DMS79 (cell line): Measurements from ENCODE around the gene VPS35L.

Source experiments
- DNase-seq: peaks from one replicate; lab custom pipeline; 2025; lab: John Stamatoyannopoulos, UW

VPS35L gene

DNA sequence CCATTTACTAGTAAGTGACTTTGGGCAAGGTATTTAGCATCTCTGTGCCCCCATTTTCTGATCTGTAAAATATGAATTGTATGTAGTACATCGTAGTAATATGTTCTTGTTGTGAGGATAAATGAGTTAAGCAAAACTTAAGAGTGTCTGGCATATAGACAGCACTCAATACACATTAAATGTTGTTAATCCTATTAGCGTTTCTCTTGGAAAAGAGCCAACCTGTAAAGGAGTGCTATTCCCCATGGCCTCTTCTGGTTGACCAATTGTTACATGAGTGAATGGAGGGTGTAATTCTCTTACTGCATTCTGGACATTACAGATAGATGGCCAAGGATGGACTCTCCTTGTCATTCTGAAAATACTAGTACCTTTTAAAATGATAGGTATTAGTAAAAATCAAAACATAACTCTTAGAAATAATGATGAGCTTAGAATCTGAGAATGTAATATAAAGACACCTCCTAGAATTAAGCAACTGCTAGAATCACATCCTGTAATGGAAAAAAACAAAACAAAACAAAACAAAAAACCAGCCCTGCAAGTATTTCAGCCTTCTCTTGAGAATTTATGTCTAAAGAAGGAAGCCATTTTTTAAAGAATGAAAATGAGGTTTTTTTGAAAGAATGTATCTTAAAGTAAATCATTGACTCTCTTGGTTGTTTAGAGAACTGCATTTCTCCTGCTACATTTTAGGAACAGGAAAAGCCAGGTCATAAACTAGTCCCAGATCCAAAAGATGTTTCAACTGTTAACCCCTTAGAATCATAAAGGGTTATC is 193.1 kb downstream of the VPS35L start:
- no peak for DNase-seq

DNA sequence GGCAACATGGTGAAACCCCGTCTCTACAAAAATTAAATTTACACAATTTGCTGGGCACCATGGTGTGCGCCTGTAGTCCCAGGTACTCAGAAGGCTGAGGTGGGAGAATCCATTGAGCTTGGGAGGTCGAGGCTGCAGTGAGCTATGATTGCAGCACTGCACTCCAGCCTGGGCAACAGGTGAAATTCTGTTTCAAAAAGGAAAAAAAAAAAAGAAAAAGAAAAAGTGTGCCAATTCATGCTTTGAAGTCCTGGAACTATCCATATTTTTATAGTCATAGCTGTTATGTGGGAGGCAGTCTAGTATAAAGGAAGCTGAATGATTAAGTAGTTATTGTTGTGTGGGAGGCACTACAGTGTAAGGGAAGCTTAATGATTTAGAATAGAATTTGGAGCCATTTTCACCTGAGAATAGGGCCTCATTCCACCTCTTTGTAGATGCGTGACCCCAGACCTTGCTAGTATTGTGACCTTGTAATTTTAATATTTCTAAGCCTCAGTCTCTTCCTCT is 194.1 kb downstream of the VPS35L start:
- DNase-seq = no peak
